Testis (tissue), 2 donors: ENCODE measurements around the gene SIK3.

Experiments used
- CTCF ChIP-seq, 3 experiments: fragments of 450-650 bp in 2 of 3; fragments of 200-600 bp in 1 of 3; sonication (generic) in 1 of 3; IDR thresholded peaks; one replicate each; pipeline ENCODE4 v1.5.1; 2016 to 2019; ENCODE audit warnings: antibody characterized with exemption in 3 of 3, mild to moderate bottlenecking in 2 of 3, moderate library complexity in 1 of 3
- POLR2A ChIP-seq: fragments of 450-650 bp; IDR thresholded peaks from one replicate; pipeline ENCODE4 v1.6.1; 2017; ENCODE audit warnings: antibody characterized with exemption, mild to moderate bottlenecking, moderate library complexity

- TF ChIP-seq CTCF (IDR thresholded peaks at IDR 0.05) = no peak
- no peak for TF ChIP-seq POLR2A
These were observed 37.0 kb downstream of the SIK3 start for GRCh38 chr11:117061256-117061655.
